ENCODE data around the gene MTCL1. TPM values are rescaled to one million over a fixed set of nuclear protein-coding genes. Genes with fewer than 3 reads are reported as not detected.

The MTCL1 gene
- total and polyA plus RNA-seq, 9 of the 15 experiments (the other 6 are each of a cell fraction or from before 2014, with no cell fraction given) = 0.21 to 7.4 (median 3.7) TPM

GRCh38 chr18:8828300-8828699 is 122.9 kb downstream of the MTCL1 start:
- H2AFZ ChIP-seq (ENCODE audit: low read depth, low read length) = no peak overlapping the region
- no peak for ATAC-seq
- H4K20me1 ChIP-seq (replicated peaks; ENCODE audit: control insufficient read depth, insufficient read depth, low read length) = no peaks in the 10 kb centered on the region; the same call in 1 of the 2 replicates
- intact Hi-C loops (cut with micrococcal nuclease) (no loop called here), in situ Hi-C loops (cut with MboI) (no loop called here)
- no peaks in the 10 kb centered on the region for H3K79me2 ChIP-seq (ENCODE audit: control insufficient read depth, insufficient read depth, low read length)
- H3K4me3 ChIP-seq = no peak overlapping the region
- no TSS peak for BruUV-seq (replicated peaks)
- peaks cover 0 to 29% of the 10 kb centered on the region in 2 experiments; a peak in 4 of 5 replicates for H3K4me1 ChIP-seq (replicated peaks in 1 of 2; ENCODE audit: control insufficient read depth in 2 of 2, insufficient read depth in 2 of 2, low read length in 2 of 2)
- TF ChIP-seq RBM39 (optimal IDR thresholded peaks at IDR 0.05; ENCODE audit: low read depth, low read length) = no peak
- no peak for TF ChIP-seq CBFB (CRISPR knock-in tag; IDR thresholded peaks at IDR 0.05)
- DNase-seq (ENCODE audit: extremely low read depth in 1 of 4, low spot score in 3 of 4) = no peak
- H3K36me3 ChIP-seq (ENCODE audit: control insufficient read depth, insufficient read depth, low read length) = no peaks in the 10 kb centered on the region
- ChIA-PET CTCF (ENCODE audit: low intra/inter-chr PET ratio) (no interaction called here), POLR2A (no interaction called here)
- H3K4me2 ChIP-seq (ENCODE audit: insufficient read depth, low read length) = no peak overlapping the region
- H3K9me1 ChIP-seq (ENCODE audit: control insufficient read depth, insufficient read depth, low read length) = no peaks in the 10 kb centered on the region
- no peak overlapping the region for H3K9ac ChIP-seq (ENCODE audit: insufficient read depth in 1 of 2, low read depth in 2 of 2, low read length in 2 of 2)
- 23% methylated on average over 7 of the region's 7 CpGs for WGBS (ENCODE audit: insufficient coverage, low coverage, missing lambda C conversion rate)
- no peak overlapping the region for H3K27ac ChIP-seq (ENCODE audit: extremely low read depth, low read depth, low read length)
- FAIRE-seq = no peak
- peaks cover 35 to 67% of the 10 kb centered on the region in 2 experiments for H3K27me3 ChIP-seq (ENCODE audit: control insufficient read depth in 2 of 2, insufficient read depth in 2 of 2, low read length in 2 of 2)
- H3K9me3 ChIP-seq (replicated peaks; ENCODE audit: control insufficient read depth, insufficient read depth, low read depth, low read length) = no peaks in the 10 kb centered on the region

- Histone ChIP-seq H3K27ac (ENCODE audit: extremely low read depth, low read depth, low read length) (no peak overlapping the region), H3K9ac (ENCODE audit: insufficient read depth in 1 of 2, low read depth in 2 of 2, low read length in 2 of 2) (no peak overlapping the region), H3K79me2 (ENCODE audit: control insufficient read depth, insufficient read depth, low read length) (no peaks in the 10 kb centered on the region), H3K4me2 (ENCODE audit: insufficient read depth, low read length) (no peak overlapping the region), H3K27me3 (ENCODE audit: control insufficient read depth in 2 of 2, insufficient read depth in 2 of 2, low read length in 2 of 2) (peaks cover 32 to 62% of the 10 kb centered on the region in 2 experiments), H3K4me3 (no peak overlapping the region), H2AFZ (ENCODE audit: low read depth, low read length) (no peak overlapping the region), H4K20me1 (replicated peaks; ENCODE audit: control insufficient read depth, insufficient read depth, low read length) (no peaks in the 10 kb centered on the region; the same call in 1 of the 2 replicates), H3K9me1 (ENCODE audit: control insufficient read depth, insufficient read depth, low read length) (no peaks in the 10 kb centered on the region), H3K36me3 (ENCODE audit: control insufficient read depth, insufficient read depth, low read length) (no peaks in the 10 kb centered on the region), H3K4me1 (replicated peaks in 1 of 2; ENCODE audit: control insufficient read depth in 2 of 2, insufficient read depth in 2 of 2, low read length in 2 of 2) (peaks cover 0 to 29% of the 10 kb centered on the region in 2 experiments; a peak in 4 of 5 replicates), H3K9me3 (replicated peaks; ENCODE audit: control insufficient read depth, insufficient read depth, low read depth, low read length) (no peaks in the 10 kb centered on the region)
- FAIRE-seq = no peak
- CTCF ChIA-PET (ENCODE audit: low intra/inter-chr PET ratio) = no interaction called here
- BruUV-seq (replicated peaks) = no TSS peak
- TF ChIP-seq BCL6 (CRISPR knock-in tag; IDR thresholded peaks at IDR 0.05) (no peak), ZNF175 (CRISPR knock-in tag; IDR thresholded peaks at IDR 0.05; ENCODE audit: low read depth) (no peak), FOXJ2 (tag; IDR thresholded peaks at IDR 0.05) (no peak), ZNF143 (CRISPR knock-in tag; IDR thresholded peaks at IDR 0.05) (no peak)
- POLR2A ChIA-PET = no interaction called here
- no peak for ATAC-seq
- intact Hi-C loops (cut with micrococcal nuclease) (no loop called here), in situ Hi-C loops (cut with MboI) (no loop called here)
- WGBS (ENCODE audit: insufficient coverage, low coverage, missing lambda C conversion rate) = 12% methylated on average over 10 of the region's 10 CpGs
- DNase-seq (ENCODE audit: extremely low read depth in 1 of 4, low spot score in 3 of 4) = no peak
Measured at GRCh38 chr18:8828798-8829197, 123.4 kb downstream of the MTCL1 start.

Data from K562 (cell line).